Measurements from ENCODE around the gene TMEM242. TPM values are rescaled to one million over a fixed set of nuclear protein-coding genes. Genes with fewer than 3 reads are reported as not detected.
A peak's percentile ranks its signal among the peaks of the same experiment; 100 is the strongest.

The TMEM242 gene
- total RNA-seq, 4 donors from 2014 or later = 3.9 to 7.7 (median 6.3) TPM

GRCh38 chr6:157328108-157328692 lies 4.9 kb upstream of the TMEM242 start:
- intact Hi-C loops (cut with DNase I; ENCODE audit: low total_unique reads) = no loop called here
- no peaks in the 10 kb centered on the region for H3K27me3 ChIP-seq
- peak overlapping the region in 3 of 4 donors; percentile 22 to 57 (median 27) for H3K27ac ChIP-seq
- TF ChIP-seq, protein P1, sequence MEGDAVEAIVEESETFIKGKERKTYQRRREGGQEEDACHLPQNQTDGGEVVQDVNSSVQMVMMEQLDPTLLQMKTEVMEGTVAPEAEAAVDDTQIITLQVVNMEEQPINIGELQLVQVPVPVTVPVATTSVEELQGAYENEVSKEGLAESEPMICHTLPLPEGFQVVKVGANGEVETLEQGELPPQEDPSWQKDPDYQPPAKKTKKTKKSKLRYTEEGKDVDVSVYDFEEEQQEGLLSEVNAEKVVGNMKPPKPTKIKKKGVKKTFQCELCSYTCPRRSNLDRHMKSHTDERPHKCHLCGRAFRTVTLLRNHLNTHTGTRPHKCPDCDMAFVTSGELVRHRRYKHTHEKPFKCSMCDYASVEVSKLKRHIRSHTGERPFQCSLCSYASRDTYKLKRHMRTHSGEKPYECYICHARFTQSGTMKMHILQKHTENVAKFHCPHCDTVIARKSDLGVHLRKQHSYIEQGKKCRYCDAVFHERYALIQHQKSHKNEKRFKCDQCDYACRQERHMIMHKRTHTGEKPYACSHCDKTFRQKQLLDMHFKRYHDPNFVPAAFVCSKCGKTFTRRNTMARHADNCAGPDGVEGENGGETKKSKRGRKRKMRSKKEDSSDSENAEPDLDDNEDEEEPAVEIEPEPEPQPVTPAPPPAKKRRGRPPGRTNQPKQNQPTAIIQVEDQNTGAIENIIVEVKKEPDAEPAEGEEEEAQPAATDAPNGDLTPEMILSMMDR (IDR thresholded peaks at IDR 0.05 in 4 of 5, conservative IDR thresholded peaks at IDR 0.05 in 1 of 5) = no peak
- TF ChIP-seq POLR2A (IDR thresholded peaks at IDR 0.05) = no peak
- no peak overlapping the region for H3K4me3 ChIP-seq
- in situ Hi-C loops (cut with MboI; ENCODE audit: low sequenced_read_pairs in 4 of 4) = loop anchor here in 2 of 4 donors (10.0 kb wide), 2 partner anchors 47 to 267 kb away; no protein-coding TSS in a partner anchor
- H3K36me3 ChIP-seq = no peaks in the 10 kb centered on the region
- DNase-seq (no peak), ATAC-seq (no peak)
- H3K9me3 ChIP-seq = no peaks in the 10 kb centered on the region
- H3K4me1 ChIP-seq = peaks cover 0 to 28% of the 10 kb centered on the region in 2 donors

- H3K27me3 ChIP-seq = no peaks in the 10 kb centered on the region
- H3K4me3 ChIP-seq = no peak overlapping the region
- intact Hi-C loops (cut with DNase I; ENCODE audit: low total_unique reads) = no loop called here
- in situ Hi-C loops (cut with MboI; ENCODE audit: low sequenced_read_pairs in 4 of 4) = loop anchor here in 2 of 4 donors (10.0 kb wide), 2 partner anchors 48 to 268 kb away; no protein-coding TSS in a partner anchor
- DNase-seq (no peak), ATAC-seq (no peak)
- H3K36me3 ChIP-seq = no peaks in the 10 kb centered on the region
- no peak for TF ChIP-seq POLR2A (IDR thresholded peaks at IDR 0.05)
- TF ChIP-seq, protein P1 (IDR thresholded peaks at IDR 0.05 in 4 of 5, conservative IDR thresholded peaks at IDR 0.05 in 1 of 5) = no peak
- H3K9me3 ChIP-seq = no peaks in the 10 kb centered on the region
- peak overlapping the region; percentile 11 to 39 (median 30) for H3K27ac ChIP-seq
- peaks cover 11 to 35% of the 10 kb centered on the region in 2 donors for H3K4me1 ChIP-seq
These were observed 3.7 kb upstream of the TMEM242 start for GRCh38 chr6:157326979-157327378.

DNA sequence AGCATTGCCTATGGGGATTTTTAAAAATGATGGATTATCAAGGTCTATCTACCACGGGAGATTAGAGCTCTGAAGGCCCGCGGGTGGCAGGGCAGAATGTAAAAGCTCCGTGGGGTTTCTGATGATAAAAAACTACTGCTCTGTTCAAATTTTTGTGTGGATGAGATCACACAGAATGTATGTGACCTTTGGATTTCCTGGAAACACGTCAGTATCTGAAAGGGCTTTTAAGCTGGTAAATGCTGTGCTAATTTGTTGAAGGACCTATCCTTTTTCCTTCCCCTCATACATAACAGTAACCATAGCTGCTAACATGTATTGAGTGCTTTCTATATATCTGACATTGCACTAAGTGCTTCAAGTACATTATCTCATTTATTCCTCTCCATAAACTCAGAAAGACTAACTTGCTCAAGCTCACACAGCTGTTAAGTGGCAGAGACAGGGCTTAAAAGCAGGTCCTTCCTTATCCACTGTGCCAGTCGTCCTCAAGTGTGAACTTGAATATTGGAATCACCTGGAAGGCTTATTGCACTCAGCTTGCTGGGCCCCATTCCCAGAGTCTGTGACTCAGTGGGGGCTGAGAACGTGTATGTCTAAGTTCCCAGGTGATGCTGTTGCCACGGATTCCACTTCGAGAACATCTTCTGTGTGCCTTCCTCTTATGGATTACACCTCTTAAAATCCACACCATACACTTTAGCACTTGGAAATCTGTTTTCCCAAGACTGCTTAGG lies 1.9 kb upstream of the TMEM242 start:
- H3K4me1 ChIP-seq = peaks cover 16 to 35% of the 10 kb centered on the region in 2 donors
- intact Hi-C loops (cut with DNase I; ENCODE audit: low total_unique reads) = no loop called here
- no peak for DNase-seq

DNA sequence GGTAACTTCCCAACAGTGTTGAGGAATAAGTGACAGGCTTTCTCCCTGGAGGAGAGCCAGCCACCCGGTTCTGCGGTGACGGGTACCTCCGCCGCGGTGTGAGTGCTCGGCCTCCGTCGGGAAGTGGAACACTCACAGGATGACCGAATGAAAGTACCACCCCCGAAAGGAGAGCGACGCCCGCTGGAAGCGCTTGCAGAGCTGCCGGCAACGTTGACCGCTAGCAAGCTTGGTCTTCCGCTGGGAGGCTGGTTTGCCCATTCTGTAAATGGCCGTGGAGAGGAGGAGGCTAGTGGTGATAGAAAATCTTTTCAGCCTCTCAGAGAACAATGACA lies 614 bp upstream of the TMEM242 start:
- Histone ChIP-seq H3K9me3 (no peaks in the 10 kb centered on the region), H3K27me3 (no peaks in the 10 kb centered on the region), H3K27ac (peak overlapping the region; percentile 89 to 94 (median 92)), H3K4me1 (peaks cover 16 to 35% of the 10 kb centered on the region in 2 donors), H3K4me3 (peak overlapping the region; percentile 73 to 91 (median 80)), H3K36me3 (peaks cover 0 to 10% of the 10 kb centered on the region in 2 donors)
- peak; percentile 65 to 75 for ATAC-seq
- TF ChIP-seq, protein P1 (IDR thresholded peaks at IDR 0.05 in 4 of 5, conservative IDR thresholded peaks at IDR 0.05 in 1 of 5) = no peak
- no peak for TF ChIP-seq POLR2A (IDR thresholded peaks at IDR 0.05)
- peak; percentile 68 to 77 for DNase-seq
- in situ Hi-C loops (cut with MboI; ENCODE audit: low sequenced_read_pairs in 4 of 4) = loop anchor here in 2 of 4 donors (10.0 kb wide), 2 partner anchors 51 to 271 kb away; no protein-coding TSS in a partner anchor
- intact Hi-C loops (cut with DNase I; ENCODE audit: low total_unique reads) = loop anchor here (2.0 kb wide), 1 partner anchor 57 kb away; the partner anchor contains the start of gene ZDHHC14

More for the DNA sequence above, 1.9 kb upstream of the TMEM242 start:
- no peak for ATAC-seq
- no peak overlapping the region for H3K27ac ChIP-seq
- H3K27me3 ChIP-seq = no peaks in the 10 kb centered on the region
- TF ChIP-seq, protein P1 (IDR thresholded peaks at IDR 0.05 in 4 of 5, conservative IDR thresholded peaks at IDR 0.05 in 1 of 5) = no peak
- no peak for TF ChIP-seq POLR2A (IDR thresholded peaks at IDR 0.05)
- in situ Hi-C loops (cut with MboI; ENCODE audit: low sequenced_read_pairs in 4 of 4) = loop anchor here in 2 of 4 donors (10.0 kb wide), 2 partner anchors 50 to 270 kb away; no protein-coding TSS in a partner anchor
- H3K36me3 ChIP-seq = peaks cover 0 to 10% of the 10 kb centered on the region in 2 donors
- no peaks in the 10 kb centered on the region for H3K9me3 ChIP-seq
- H3K4me3 ChIP-seq = no peak overlapping the region
